CD4-positive, alpha-beta T cell (primary cell): ENCODE measurements around the gene TAF4B. TPM values are rescaled to one million over a fixed set of nuclear protein-coding genes. Genes with fewer than 3 reads are reported as not detected.

Experiments used
- ATAC-seq: fragments of 200-7000 bp; cut with Tn5 transposase; one replicate; pipeline ENCODE4 v1.10.0; 2022; ENCODE audit warnings: mild to moderate bottlenecking; ENCODE audit not compliant: poor library complexity
- CTCF ChIA-PET: fragments of 350-600 bp; sonication (Branson Sonifier 250); formaldehyde crosslinking; loops from one replicate; lab custom pipeline; 2021; ENCODE audit warnings: antibody characterized with exemption, inconsistent platforms; lab: Charles Lee
- POLR2A ChIA-PET: fragments of 350-600 bp; sonication (Branson Sonifier 250); formaldehyde crosslinking; loops from one replicate; lab custom pipeline; 2021; ENCODE audit warnings: antibody characterized with exemption, inconsistent platforms; lab: Charles Lee
- DNase-seq, 14 experiments: peaks; one replicate each; pipeline ENCODE4 v3.0.0-alpha.2; 2013 to 2020; ENCODE audit warnings: mixed read lengths in 2 of 14
- H3K27ac ChIP-seq, 2 donors: one replicate each; pipeline versions ENCODE4 v1.5.1 to v1.7.0; 2013; ENCODE audit warnings: low read length in 2 of 2, low read depth in 1 of 2, mild to moderate bottlenecking in 1 of 2
- H3K27me3 ChIP-seq, 2 experiments: 1 replicate in 1 of 2; 2 replicates in 1 of 2; pipeline versions ENCODE4 v1.6.1 to v1.7.0; 2013; ENCODE audit warnings: low read length in 2 of 2, control low read depth in 1 of 2, mild to moderate bottlenecking in 1 of 2, moderate library complexity in 1 of 2; ENCODE audit not compliant: insufficient read depth in 2 of 2, control insufficient read depth in 1 of 2
- H3K36me3 ChIP-seq: one replicate; pipeline ENCODE4 v1.6.1; 2013; ENCODE audit warnings: low read length, control low read depth; ENCODE audit not compliant: insufficient read depth
- H3K4me1 ChIP-seq: one replicate; pipeline ENCODE4 v1.6.1; 2013; ENCODE audit warnings: low read length, control low read depth; ENCODE audit not compliant: insufficient read depth
- H3K4me3 ChIP-seq: one replicate; pipeline ENCODE4 v1.5.1; 2013; ENCODE audit warnings: mild to moderate bottlenecking, low read length, moderate library complexity
- H3K9me3 ChIP-seq, 2 experiments: 1 replicate in 1 of 2; 2 replicates in 1 of 2; pipeline versions ENCODE4 v1.6.1 to v1.7.0; 2013; ENCODE audit warnings: low read length in 2 of 2, mild to moderate bottlenecking in 2 of 2, control low read depth in 1 of 2, moderate library complexity in 1 of 2; ENCODE audit not compliant: control insufficient read depth in 1 of 2, insufficient read depth in 1 of 2
- H3K27ac Mint-ChIP-seq: one replicate; pipeline ENCODE4 v1.8.0; 2020; ENCODE audit warnings: mixed read lengths
- H3K27me3 Mint-ChIP-seq: one replicate; pipeline ENCODE4 v1.8.0; 2021; ENCODE audit warnings: mixed read lengths
- H3K36me3 Mint-ChIP-seq: one replicate; pipeline ENCODE4 v1.8.0; 2021; ENCODE audit warnings: low read depth, mixed read lengths
- H3K4me1 Mint-ChIP-seq: one replicate; pipeline ENCODE4 v1.8.0; 2021; ENCODE audit warnings: low read depth, mixed read lengths
- H3K4me3 Mint-ChIP-seq: one replicate; pipeline ENCODE4 v1.8.0; 2020; ENCODE audit warnings: mild to moderate bottlenecking, mixed read lengths
- H3K9me3 Mint-ChIP-seq: one replicate; pipeline ENCODE4 v1.8.0; 2020; ENCODE audit warnings: mixed read lengths
- CTCF ChIP-seq: fragments of 200-600 bp; IDR thresholded peaks from one replicate; pipeline ENCODE4 v1.8.0; 2022; ENCODE audit warnings: antibody characterized with exemption, mild to moderate bottlenecking
- intact Hi-C, 2 experiments: fragments of 100-400 bp; cut with DNase I in 1 of 2; cut with micrococcal nuclease in 1 of 2; formaldehyde crosslinking; loops; one replicate each; pipeline versions ENCODE4 v1.15.1 to v1.9.0; 2023 to 2025; cut with DNase I, micrococcal nuclease
- total RNA-seq, 174 experiments: library from RNA in 2 of 174; stranded (reverse) in 2 of 174; gene quantifications; one replicate each; pipeline ENCODE4 v1.2.3 and lab custom pipeline; 2021 to 2026

Gene TAF4B
- total RNA-seq, 2 experiments from 2014 or later = 13.7 to 14.1 TPM

GRCh38 chr18:26317398-26317797 is 91.2 kb downstream of the TAF4B start:
- no peak for ATAC-seq
- Histone ChIP-seq H3K36me3 (peaks cover 12% of the 10 kb centered on the region), H3K4me1 (no peaks in the 10 kb centered on the region), H3K27me3 (no peaks in the 10 kb centered on the region), H3K27ac (no peak overlapping the region), H3K4me3 (no peak overlapping the region), H3K9me3 (no peaks in the 10 kb centered on the region)
- POLR2A ChIA-PET = no interaction called here
- Mint-ChIP-seq H3K27me3 (no peaks in the 10 kb centered on the region), H3K27ac (no peak overlapping the region), H3K36me3 (peaks cover 60% of the 10 kb centered on the region), H3K9me3 (no peaks in the 10 kb centered on the region), H3K4me3 (no peak overlapping the region), H3K4me1 (no peaks in the 10 kb centered on the region)
- no peak for DNase-seq
- intact Hi-C loops = no loop called here
- TF ChIP-seq CTCF = no peak
- CTCF ChIA-PET = no interaction called here

GRCh38 chr18:26320686-26321085 is 94.4 kb downstream of the TAF4B start:
- no peaks in the 10 kb centered on the region for H3K27me3 ChIP-seq
- ChIA-PET POLR2A (no interaction called here), CTCF (no interaction called here)
- no peak for TF ChIP-seq CTCF
- Mint-ChIP-seq H3K9me3 (no peaks in the 10 kb centered on the region), H3K27me3 (no peaks in the 10 kb centered on the region), H3K36me3 (peaks cover 79% of the 10 kb centered on the region), H3K27ac (no peak overlapping the region), H3K4me1 (no peaks in the 10 kb centered on the region), H3K4me3 (no peak overlapping the region)
- no peak for ATAC-seq
- H3K27ac ChIP-seq = no peak overlapping the region
- DNase-seq = no peak
- H3K36me3 ChIP-seq = peaks cover 13% of the 10 kb centered on the region
- intact Hi-C loops = no loop called here
- H3K4me1 ChIP-seq = no peaks in the 10 kb centered on the region
- H3K4me3 ChIP-seq = no peak overlapping the region
- H3K9me3 ChIP-seq = no peaks in the 10 kb centered on the region

- H3K9me3 ChIP-seq = no peaks in the 10 kb centered on the region
- Mint-ChIP-seq H3K27ac (no peak overlapping the region), H3K36me3 (peaks cover 79% of the 10 kb centered on the region), H3K27me3 (no peaks in the 10 kb centered on the region), H3K4me3 (no peak overlapping the region), H3K4me1 (no peaks in the 10 kb centered on the region), H3K9me3 (no peaks in the 10 kb centered on the region)
- POLR2A ChIA-PET = interaction anchor here (0.6 to 0.7 kb wide), 2 partner anchors 23 to 88 kb away, joined by 3 to 4 read pairs; no protein-coding TSS in a partner anchor
- H3K4me3 ChIP-seq = no peak overlapping the region
- H3K27me3 ChIP-seq = no peaks in the 10 kb centered on the region
- H3K4me1 ChIP-seq = no peaks in the 10 kb centered on the region
- H3K36me3 ChIP-seq = peaks cover 16% of the 10 kb centered on the region
- no peak for ATAC-seq
- no peak for DNase-seq
- no peak overlapping the region for H3K27ac ChIP-seq
- TF ChIP-seq CTCF = no peak
- CTCF ChIA-PET = no interaction called here
- intact Hi-C loops = no loop called here
These were observed 96.8 kb downstream of the TAF4B start for GRCh38 chr18:26322890-26323653.
